HepG2 (cell line): ENCODE results near the gene CLPX. TPM values are rescaled to one million over a fixed set of nuclear protein-coding genes. Genes with fewer than 3 reads are reported as not detected.

Experiments
- ATAC-seq: fragments of 200-7000 bp; cut with Tn5 transposase; 3 replicates; pipeline ENCODE4 v1.9.1; 2020; ENCODE audit warnings: mild to moderate bottlenecking, moderate library complexity
- BruUV-seq: library from RNA; stranded (reverse); fragments of 400-500 nt; replicated peaks from 2 replicates; lab custom pipeline; 2021; lab: Mats Ljungman, UMichigan
- CTCF ChIA-PET: fragments of 300-600 bp; formaldehyde crosslinking; extraction: SDS; loops from one replicate; lab custom pipeline; 2021; ENCODE audit warnings: low total read pairs, inconsistent platforms, low intra/inter-chr PET ratio; lab: Yijun Ruan, JAX
- POLR2A ChIA-PET: fragments of 350-600 bp; sonication (Branson Sonifier 250); formaldehyde crosslinking; loops from one replicate; lab custom pipeline; 2020; ENCODE audit warnings: antibody characterized with exemption, inconsistent platforms; lab: Yijun Ruan, JAX
- DNase-seq: peaks from one replicate; pipeline ENCODE4 v3.0.0-alpha.2; 2015; ENCODE audit warnings: low spot score
- FAIRE-seq: peaks from 3 replicates; lab custom pipeline; 2011; peaks lifted over from hg19 to GRCh38; lab: Jason Lieb, UNC
- H2AFZ ChIP-seq: one replicate; pipeline ENCODE4 v1.6.1; 2011; ENCODE audit warnings: low read length, inconsistent platforms
- H3K27ac ChIP-seq: fragments of 300-600 bp; 3 replicates; pipeline ENCODE4 v1.8.0; 2011; ENCODE audit warnings: mixed run types, mild to moderate bottlenecking, mixed read lengths, low read length, inconsistent platforms; ENCODE audit not compliant: insufficient read depth; ENCODE audit errors: extremely low read length
- H3K27me3 ChIP-seq, 2 experiments: fragments of 200-600 bp in 1 of 2; 2 replicates in 1 of 2; 3 replicates in 1 of 2; pipeline versions ENCODE4 v1.6.0 to v1.8.0; 2011; ENCODE audit warnings: low read length in 2 of 2, mild to moderate bottlenecking in 2 of 2, moderate library complexity in 2 of 2, inconsistent platforms in 1 of 2; ENCODE audit not compliant: insufficient read depth in 2 of 2, control insufficient read depth in 1 of 2
- H3K36me3 ChIP-seq, 2 experiments: fragments of 200-600 bp in 1 of 2; replicated peaks in 1 of 2; 2 replicates in 1 of 2; 3 replicates in 1 of 2; pipeline versions ENCODE4 v1.5.1 to v1.8.0; 2011; ENCODE audit warnings: low read length in 2 of 2, inconsistent platforms in 1 of 2; ENCODE audit not compliant: insufficient read depth in 2 of 2, control insufficient read depth in 1 of 2
- H3K4me1 ChIP-seq: 2 replicates; pipeline ENCODE4 v1.5.1; 2012; ENCODE audit warnings: low read length, inconsistent platforms; ENCODE audit not compliant: insufficient read depth
- H3K4me2 ChIP-seq: 2 replicates; pipeline ENCODE4 v1.6.0; 2011; ENCODE audit warnings: low read depth, low read length, inconsistent platforms
- H3K4me3 ChIP-seq, 3 experiments: fragments of 200-600 bp in 1 of 3; sonication (generic), shearing (Covaris generic) in 1 of 3; replicated peaks in 1 of 3; 2 replicates each; pipeline ENCODE4 v1.5.1; 2011 to 2016; ENCODE audit warnings: low read length in 3 of 3, inconsistent platforms in 2 of 3, low read depth in 2 of 3, mild to moderate bottlenecking in 2 of 3, control low read depth in 1 of 3, mixed read lengths in 1 of 3; ENCODE audit not compliant: insufficient read depth in 1 of 3
- H3K79me2 ChIP-seq: one replicate; pipeline ENCODE4 v1.6.1; 2011; ENCODE audit warnings: low read length, inconsistent platforms; ENCODE audit not compliant: insufficient read depth
- H3K9ac ChIP-seq: 2 replicates; pipeline ENCODE4 v1.6.0; 2011; ENCODE audit warnings: mild to moderate bottlenecking, low read depth, low read length, inconsistent platforms; ENCODE audit not compliant: insufficient read depth
- H3K9me3 ChIP-seq: 2 replicates; pipeline ENCODE4 v1.5.1; 2012; ENCODE audit warnings: mild to moderate bottlenecking, low read length
- H4K20me1 ChIP-seq: 2 replicates; pipeline ENCODE4 v1.6.0; 2011; ENCODE audit warnings: inconsistent platforms, mild to moderate bottlenecking, low read length, moderate library complexity; ENCODE audit not compliant: insufficient read depth
- JUND ChIP-seq: sonication (generic); formaldehyde crosslinking; IDR thresholded peaks from 2 replicates; pipeline ENCODE4 v1.8.0; 2022; ENCODE audit warnings: mild to moderate bottlenecking, missing genetic modification reagents
- KAT7 ChIP-seq: IDR thresholded peaks from 2 replicates; pipeline ENCODE4 v1.6.1; 2018; ENCODE audit warnings: borderline replicate concordance, missing compliant biosample characterization
- MIER3 ChIP-seq: IDR thresholded peaks from 2 replicates; pipeline ENCODE4 v1.6.1; 2016; ENCODE audit warnings: missing compliant biosample characterization, borderline replicate concordance
- NFKB2 ChIP-seq: sonication (generic); formaldehyde crosslinking; IDR thresholded peaks from 2 replicates; pipeline ENCODE4 v1.4.0; 2020; ENCODE audit warnings: missing genetic modification reagents, borderline replicate concordance
- NFYB ChIP-seq: sonication (generic); formaldehyde crosslinking; IDR thresholded peaks from 2 replicates; pipeline ENCODE4 v1.4.0; 2020; ENCODE audit warnings: missing genetic modification reagents
- NFYC ChIP-seq: IDR thresholded peaks from 2 replicates; pipeline ENCODE4 v1.6.1; 2016; ENCODE audit warnings: missing genetic modification reagents, missing compliant biosample characterization
- SP5 ChIP-seq: IDR thresholded peaks from 2 replicates; pipeline ENCODE4 v1.6.1; 2016; ENCODE audit warnings: low read depth, borderline replicate concordance
- TARDBP ChIP-seq: sonication (generic); formaldehyde crosslinking; IDR thresholded peaks from 2 replicates; pipeline ENCODE4 v1.8.0; 2022; ENCODE audit warnings: mild to moderate bottlenecking, missing genetic modification reagents
- ZNF878 ChIP-seq: sonication (generic); formaldehyde crosslinking; IDR thresholded peaks from 2 replicates; pipeline ENCODE4 v1.8.1; 2023; ENCODE audit warnings: mild to moderate bottlenecking, missing genetic modification reagents, moderate library complexity
- WGBS: methylation state at CpG from one replicate; pipeline ENCODE4 v1.1.6; 2017; ENCODE audit warnings: low lambda C conversion rate; 5-methylcytosine and 5-hydroxymethylcytosine counted together
- in situ Hi-C: cut with HindIII; loops from 2 replicates; pipeline ENCODE4 v1.10.0; 2017; ENCODE audit warnings: low pct_unique_long_range_greater_than_20kb; ENCODE audit not compliant: extremely low pct_ligation_motif_present
- intact Hi-C: fragments of 100-400 bp; cut with micrococcal nuclease; formaldehyde crosslinking; loops from one replicate; pipeline ENCODE4 v1.10.0; 2022; ENCODE audit not compliant: unreplicated experiment
- polyA plus RNA-seq, 8 experiments: library from polyadenylated mRNA; depleted of rRNA in 3 of 8; stranded (reverse) in 7 of 8; unstranded in 1 of 8; fragments of >200 nt; fragmentation: Illumina TruSeq in 4 of 8; extraction: Trizol in 4 of 8; gene quantifications; 2 replicates each; pipeline versions ENCODE4 v1.2.1 to v1.2.3, GENCODE V29; 2011 to 2016; ENCODE audit warnings: low read depth in 4 of 8, missing spikeins in 1 of 8, mixed read lengths in 1 of 8; ENCODE audit not compliant: insufficient read depth in 1 of 8
- total RNA-seq, 5 experiments: library from RNA; depleted of rRNA; stranded (reverse); fragments of >200 nt; fragmentation: Illumina TruSeq; extraction: Trizol; gene quantifications; 2 replicates each; pipeline ENCODE4 v1.2.3, GENCODE V29; 2016; ENCODE audit warnings: low read depth in 1 of 5
- TF ChIP-seq, protein P1 (sequence below): sonication (generic); formaldehyde crosslinking; IDR thresholded peaks from 2 replicates; pipeline ENCODE4 v1.4.0; 2020; ENCODE audit warnings: missing genetic modification reagents
- TF ChIP-seq, protein P2 (sequence below): sonication (generic); formaldehyde crosslinking; conservative IDR thresholded peaks from 2 replicates; pipeline ENCODE4 v1.8.0; 2022; ENCODE audit warnings: low read depth, missing genetic modification reagents

Gene CLPX
- total and polyA plus RNA-seq, 2 of the 13 experiments (the other 11 are each of a cell fraction or from before 2014, with no cell fraction given), result 33.9 to 61.3 TPM

DNA sequence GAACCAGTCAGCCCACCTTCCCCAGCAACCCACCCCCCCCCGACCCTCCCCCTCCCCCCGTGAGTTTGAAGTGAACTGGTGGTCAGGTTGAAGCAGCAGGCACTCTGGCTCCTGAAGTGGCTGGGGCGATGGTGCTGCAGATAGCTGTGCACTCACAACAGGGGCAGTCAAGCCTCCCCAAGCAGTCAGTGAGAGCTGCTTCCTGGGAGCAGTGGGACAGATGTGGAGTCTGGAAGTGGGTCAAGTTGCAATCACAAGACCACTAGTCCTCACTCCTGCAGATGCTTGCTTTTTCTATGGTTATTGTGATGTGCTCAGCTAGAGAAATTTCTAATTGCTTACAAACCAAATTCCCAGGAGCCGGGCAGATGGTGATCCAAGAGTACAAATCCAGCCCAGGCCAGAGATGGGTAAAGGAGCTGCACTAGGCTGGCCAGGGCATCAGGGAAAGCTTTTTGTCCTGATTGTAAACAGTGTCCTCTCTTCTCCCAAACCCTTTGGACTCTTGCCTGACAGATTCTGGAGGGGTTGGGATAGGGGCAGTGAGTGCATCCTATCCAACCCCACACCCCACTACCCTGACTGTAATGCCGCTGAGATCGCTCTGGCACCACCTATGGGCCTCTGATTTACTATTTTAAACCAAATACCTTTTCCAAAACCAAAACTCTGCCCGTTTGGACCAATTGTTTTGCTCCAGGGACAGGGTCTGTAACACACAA lies 9.8 kb upstream of the CLPX start (continued):
- TF ChIP-seq, protein P1, sequence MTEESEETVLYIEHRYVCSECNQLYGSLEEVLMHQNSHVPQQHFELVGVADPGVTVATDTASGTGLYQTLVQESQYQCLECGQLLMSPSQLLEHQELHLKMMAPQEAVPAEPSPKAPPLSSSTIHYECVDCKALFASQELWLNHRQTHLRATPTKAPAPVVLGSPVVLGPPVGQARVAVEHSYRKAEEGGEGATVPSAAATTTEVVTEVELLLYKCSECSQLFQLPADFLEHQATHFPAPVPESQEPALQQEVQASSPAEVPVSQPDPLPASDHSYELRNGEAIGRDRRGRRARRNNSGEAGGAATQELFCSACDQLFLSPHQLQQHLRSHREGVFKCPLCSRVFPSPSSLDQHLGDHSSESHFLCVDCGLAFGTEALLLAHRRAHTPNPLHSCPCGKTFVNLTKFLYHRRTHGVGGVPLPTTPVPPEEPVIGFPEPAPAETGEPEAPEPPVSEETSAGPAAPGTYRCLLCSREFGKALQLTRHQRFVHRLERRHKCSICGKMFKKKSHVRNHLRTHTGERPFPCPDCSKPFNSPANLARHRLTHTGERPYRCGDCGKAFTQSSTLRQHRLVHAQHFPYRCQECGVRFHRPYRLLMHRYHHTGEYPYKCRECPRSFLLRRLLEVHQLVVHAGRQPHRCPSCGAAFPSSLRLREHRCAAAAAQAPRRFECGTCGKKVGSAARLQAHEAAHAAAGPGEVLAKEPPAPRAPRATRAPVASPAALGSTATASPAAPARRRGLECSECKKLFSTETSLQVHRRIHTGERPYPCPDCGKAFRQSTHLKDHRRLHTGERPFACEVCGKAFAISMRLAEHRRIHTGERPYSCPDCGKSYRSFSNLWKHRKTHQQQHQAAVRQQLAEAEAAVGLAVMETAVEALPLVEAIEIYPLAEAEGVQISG (CRISPR knock-in tag), result no peak
- TF ChIP-seq SP5 (no peak), ZNF878 (no peak), NFKB2 (CRISPR knock-in tag) (no peak), TARDBP (CRISPR knock-in tag) (no peak), KAT7 (CRISPR knock-in tag) (no peak), JUND (CRISPR knock-in tag) (no peak)
- TF ChIP-seq, protein P2, sequence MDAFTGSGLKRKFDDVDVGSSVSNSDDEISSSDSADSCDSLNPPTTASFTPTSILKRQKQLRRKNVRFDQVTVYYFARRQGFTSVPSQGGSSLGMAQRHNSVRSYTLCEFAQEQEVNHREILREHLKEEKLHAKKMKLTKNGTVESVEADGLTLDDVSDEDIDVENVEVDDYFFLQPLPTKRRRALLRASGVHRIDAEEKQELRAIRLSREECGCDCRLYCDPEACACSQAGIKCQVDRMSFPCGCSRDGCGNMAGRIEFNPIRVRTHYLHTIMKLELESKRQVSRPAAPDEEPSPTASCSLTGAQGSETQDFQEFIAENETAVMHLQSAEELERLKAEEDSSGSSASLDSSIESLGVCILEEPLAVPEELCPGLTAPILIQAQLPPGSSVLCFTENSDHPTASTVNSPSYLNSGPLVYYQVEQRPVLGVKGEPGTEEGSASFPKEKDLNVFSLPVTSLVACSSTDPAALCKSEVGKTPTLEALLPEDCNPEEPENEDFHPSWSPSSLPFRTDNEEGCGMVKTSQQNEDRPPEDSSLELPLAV (CRISPR knock-in tag), result no peak

DNA sequence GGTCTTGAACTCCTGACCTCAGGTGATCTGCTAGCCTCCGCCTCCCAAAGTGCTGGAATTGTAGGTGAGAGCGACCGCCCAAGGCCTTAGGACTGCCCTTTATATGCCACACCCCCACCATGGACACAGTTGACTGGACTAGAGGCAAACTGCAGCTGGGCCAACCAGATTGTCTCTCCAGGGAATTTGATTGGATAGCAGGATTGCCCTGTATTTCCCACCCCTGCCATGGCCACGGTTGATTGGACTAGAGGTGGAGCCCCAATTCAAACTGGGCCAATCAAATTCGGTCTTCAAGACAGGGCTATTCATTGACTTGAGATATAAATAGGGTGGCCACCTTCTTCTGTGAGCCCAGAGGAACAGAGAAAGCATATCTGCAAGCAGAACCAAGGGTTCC lies 6.9 kb upstream of the CLPX start:
- no peaks in the 10 kb centered on the region for H3K9me3 ChIP-seq
- no peak overlapping the region for H3K27ac ChIP-seq
- H2AFZ ChIP-seq, result no peak overlapping the region
- peak; percentile 55 for DNase-seq
- intact Hi-C loops, result no loop called here
- H3K4me2 ChIP-seq, result no peak overlapping the region
- no peaks in the 10 kb centered on the region for H3K36me3 ChIP-seq
- ATAC-seq, result peak; percentile 81
- peaks cover 23% of the 10 kb centered on the region; the same call in 1 of the 2 replicates for H3K4me1 ChIP-seq
- CTCF ChIA-PET, result no interaction called here
- no peak overlapping the region for H3K9ac ChIP-seq
- POLR2A ChIA-PET, result no interaction called here
- H3K79me2 ChIP-seq, result no peaks in the 10 kb centered on the region
- no peaks in the 10 kb centered on the region for H4K20me1 ChIP-seq
- H3K27me3 ChIP-seq, result no peaks in the 10 kb centered on the region; a peak in 1 of 5 replicates
- no peak for FAIRE-seq
- BruUV-seq, result no TSS peak
- H3K4me3 ChIP-seq, result no peak overlapping the region
- in situ Hi-C loops, result no loop called here
- WGBS, result 17% methylated on average over 2 of the region's 5 CpGs
- no peak for TF ChIP-seq MIER3 (CRISPR knock-in tag)
- peak; percentile 74 for TF ChIP-seq NFYB (CRISPR knock-in tag)
- TF ChIP-seq NFYC (CRISPR knock-in tag), result peak; percentile 78
